HG03097 (cell line): ENCODE results near the gene COX5A.

ENCODE experiments used
- ATAC-seq: cut with Tn5 transposase; IDR thresholded peaks from one replicate; pipeline ENCODE4 v1.9.1; 2021; ENCODE audit not compliant: unreplicated experiment, low FRiP score

Gene COX5A

DNA sequence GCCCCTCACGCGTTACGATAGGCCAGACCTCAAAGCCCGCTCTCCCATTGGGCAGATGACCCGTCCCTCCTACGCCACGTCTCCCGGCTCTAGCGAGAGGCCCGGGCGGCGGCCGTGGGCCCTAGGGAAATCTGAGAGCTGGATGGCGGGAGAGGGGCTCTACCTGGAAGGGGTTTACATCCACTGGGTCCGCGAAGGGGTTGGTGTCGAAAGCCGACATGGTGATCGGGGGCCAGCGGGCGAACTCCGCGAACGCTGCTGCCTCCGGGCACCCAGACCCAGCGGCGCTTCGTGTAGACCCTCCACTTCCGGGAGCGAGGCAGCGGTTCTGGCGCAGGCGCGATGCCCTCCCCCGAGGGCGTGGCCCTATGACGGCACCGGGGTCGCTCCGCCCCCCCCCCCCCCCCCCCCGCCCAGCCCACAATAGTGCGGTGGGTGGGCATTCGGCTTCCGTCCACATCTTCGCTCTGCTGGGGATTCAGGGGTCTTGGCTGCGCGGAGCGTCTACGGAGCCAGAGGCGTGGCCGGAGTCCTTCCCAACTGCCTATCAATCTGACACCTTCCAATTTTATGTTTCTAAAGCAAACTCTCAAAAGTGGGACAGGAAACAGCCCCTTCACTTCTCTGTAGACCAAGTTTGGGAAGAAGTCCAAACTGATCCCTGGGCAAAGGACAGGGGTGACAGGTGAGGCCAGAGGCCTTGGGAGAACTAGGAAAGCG is 64.7 kb downstream of the COX5A start, which contains the start of gene SCAMP2:
Gene SCAMP2 (minus strand): TSS at position 330 of the 720 bp plus-strand sequence. CDS start 110 bp downstream, at position 220.
- ATAC-seq, result peak; percentile 60

DNA sequence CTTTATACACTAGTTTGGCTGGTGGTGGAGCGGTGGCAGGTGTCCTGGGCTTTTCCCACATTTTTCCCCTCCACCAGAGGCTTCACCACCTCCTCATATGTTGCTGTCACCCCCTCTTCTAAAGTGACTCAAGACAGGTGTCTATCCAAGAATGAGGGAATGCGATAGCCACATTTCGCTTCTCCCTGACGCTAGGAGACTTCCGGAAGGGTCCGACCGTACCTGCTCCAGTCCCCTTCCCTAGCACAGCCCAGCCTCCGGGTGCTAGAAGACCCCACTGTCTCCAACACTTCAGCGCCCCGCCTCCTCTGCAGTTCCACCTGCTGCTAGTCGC is 65.2 kb downstream of the COX5A start:
- no peak for ATAC-seq

DNA sequence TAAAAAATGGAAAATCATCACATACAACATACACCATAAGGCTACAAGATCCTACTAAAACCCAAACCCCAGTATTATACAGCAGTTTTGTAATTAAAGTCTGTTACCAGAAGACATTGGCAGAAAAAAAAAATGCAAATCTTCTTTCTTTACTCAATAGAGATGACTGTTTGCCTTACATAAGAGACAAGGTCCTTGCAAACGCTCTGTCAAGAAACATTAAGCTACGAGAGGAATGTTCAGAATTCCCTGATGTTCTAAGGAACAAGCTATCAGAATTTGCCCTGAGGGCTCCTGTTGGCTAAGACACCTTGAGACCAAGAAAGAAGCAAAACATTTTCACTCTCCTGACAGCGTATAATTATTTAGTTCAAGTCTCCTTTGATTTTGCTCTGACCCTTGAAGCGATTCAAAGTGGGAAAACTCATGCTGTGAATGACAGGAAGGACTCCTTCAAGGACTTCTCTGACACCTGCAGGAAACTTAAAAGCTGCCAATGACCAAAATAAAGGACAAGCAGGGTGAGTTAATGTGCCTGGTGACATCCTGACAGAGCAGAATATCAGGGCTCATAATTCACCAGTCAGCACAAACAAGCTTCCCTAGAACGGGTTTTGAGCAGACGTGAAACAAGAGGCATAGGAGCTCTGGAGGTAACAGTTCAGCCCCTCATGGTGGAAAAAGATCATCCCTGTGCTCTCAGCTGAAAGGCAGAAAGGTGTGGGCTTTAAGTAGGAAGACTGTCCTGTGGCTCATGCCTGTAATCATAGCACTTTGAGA is 67.2 kb downstream of the COX5A start:
- no peak for ATAC-seq
